A673 (cell line): ENCODE measurements around the gene TPSD1. TPM values are rescaled to one million over a fixed set of nuclear protein-coding genes. Genes with fewer than 3 reads are reported as not detected.
"Not testable (repeated sequence)": the region's sequence is repeated elsewhere in the genome, so short reads cannot be mapped to it uniquely, and the experiment has no call there.

Source experiments
- BruUV-seq: library from RNA; stranded (reverse); fragments of 400-500 nt; replicated peaks from 2 replicates; lab custom pipeline; 2021; lab: Mats Ljungman, UMichigan
- CTCF ChIA-PET: fragments of 300-600 bp; sonication (Branson Sonifier 250); formaldehyde crosslinking; loops from one replicate; lab custom pipeline; 2022; ENCODE audit warnings: antibody characterized with exemption; lab: Charles Lee
- POLR2A ChIA-PET: fragments of 300-600 bp; sonication (Branson Sonifier 250); formaldehyde crosslinking; loops from one replicate; lab custom pipeline; 2022; ENCODE audit warnings: antibody characterized with exemption; ENCODE audit not compliant: low non-redundant PET; lab: Charles Lee
- DNase-seq: peaks from one replicate; pipeline ENCODE4 v3.0.0-alpha.2; 2015; ENCODE audit warnings: low spot score
- H3K27ac ChIP-seq: fragments of 200-600 bp; sonication (generic); 2 replicates; pipeline ENCODE4 v1.5.1; 2016; ENCODE audit warnings: mixed run types, low read depth, mild to moderate bottlenecking, mixed read lengths, antibody characterized with exemption, low read length; ENCODE audit not compliant: poor library complexity, severe bottlenecking
- H3K27me3 ChIP-seq: fragments of 200-600 bp; sonication (generic); replicated peaks from 2 replicates; pipeline ENCODE4 v1.6.1; 2017; ENCODE audit warnings: mixed run types, low read depth, mild to moderate bottlenecking, mixed read lengths, antibody characterized with exemption, low read length; ENCODE audit not compliant: insufficient read depth, poor library complexity
- H3K36me3 ChIP-seq: fragments of 200-600 bp; sonication (generic); 2 replicates; pipeline ENCODE4 v1.6.1; 2016; ENCODE audit warnings: mixed run types, mild to moderate bottlenecking, mixed read lengths, antibody characterized with exemption, low read length; ENCODE audit not compliant: insufficient read depth, poor library complexity, severe bottlenecking
- H3K4me1 ChIP-seq: fragments of 200-600 bp; sonication (generic); 2 replicates; pipeline ENCODE4 v1.6.1; 2017; ENCODE audit warnings: mixed run types, mild to moderate bottlenecking, mixed read lengths, antibody characterized with exemption, low read length; ENCODE audit not compliant: insufficient read depth, poor library complexity, severe bottlenecking
- H3K4me3 ChIP-seq: fragments of 200-600 bp; sonication (generic); 2 replicates; pipeline ENCODE4 v1.5.1; 2016; ENCODE audit warnings: low read depth, mixed run types, mild to moderate bottlenecking, mixed read lengths, low read length; ENCODE audit not compliant: poor library complexity, severe bottlenecking
- H3K9me3 ChIP-seq: fragments of 200-600 bp; sonication (generic); 2 replicates; pipeline ENCODE4 v1.6.1; 2016; ENCODE audit warnings: mixed run types, low read depth, mild to moderate bottlenecking, mixed read lengths, antibody characterized with exemption, low read length; ENCODE audit not compliant: poor library complexity, severe bottlenecking
- CTCF ChIP-seq: fragments of 300-800, 200-600 bp; sonication (generic); conservative IDR thresholded peaks from 2 replicates; pipeline ENCODE4 v1.5.1; 2017; ENCODE audit warnings: low read depth, mild to moderate bottlenecking, antibody characterized with exemption, low read length, moderate library complexity, mixed read lengths
- EZH2 ChIP-seq: fragments of 200-600 bp; sonication (generic); IDR thresholded peaks from 2 replicates; pipeline ENCODE4 v1.6.1; 2017; ENCODE audit warnings: borderline replicate concordance, low read depth, mild to moderate bottlenecking, mixed read lengths, antibody characterized with exemption, low read length; ENCODE audit not compliant: poor library complexity, severe bottlenecking
- intact Hi-C: fragments of 100-400 bp; cut with micrococcal nuclease; formaldehyde crosslinking; loops from one replicate; pipeline ENCODE4 v1.10.0; 2022; ENCODE audit not compliant: unreplicated experiment
- total RNA-seq: library from RNA; stranded (reverse); gene quantifications from 2 replicates; pipeline ENCODE4 v1.2.3, GENCODE V29; 2021

TPSD1 gene
- total RNA-seq, 1 experiment from 2014 or later = 2.3 TPM

- H3K9me3 ChIP-seq, DNase-seq, H3K4me1 ChIP-seq, H3K4me3 ChIP-seq, H3K27ac ChIP-seq, CTCF ChIA-PET, H3K36me3 ChIP-seq, H3K27me3 ChIP-seq, POLR2A ChIA-PET, BruUV-seq, intact Hi-C loops: not testable (repeated sequence)
Measured at GRCh38 chr16:1230471-1231212, 25.2 kb upstream of the TPSD1 start.

- H3K9me3 ChIP-seq, intact Hi-C loops, H3K36me3 ChIP-seq, H3K4me1 ChIP-seq, DNase-seq, H3K27me3 ChIP-seq, CTCF ChIA-PET, POLR2A ChIA-PET, BruUV-seq, H3K27ac ChIP-seq, H3K4me3 ChIP-seq: not testable (repeated sequence)
Measured at GRCh38 chr16:1231301-1231700, 24.6 kb upstream of the TPSD1 start.

GRCh38 chr16:1232049-1232748 is 23.7 kb upstream of the TPSD1 start:
- intact Hi-C loops, BruUV-seq, DNase-seq, H3K27ac ChIP-seq, H3K4me1 ChIP-seq, H3K27me3 ChIP-seq, CTCF ChIA-PET, H3K9me3 ChIP-seq, POLR2A ChIA-PET, H3K36me3 ChIP-seq, H3K4me3 ChIP-seq: not testable (repeated sequence)

GRCh38 chr16:1236659-1237058 is 19.2 kb upstream of the TPSD1 start:
- H3K4me1 ChIP-seq, POLR2A ChIA-PET, H3K36me3 ChIP-seq, H3K4me3 ChIP-seq, H3K9me3 ChIP-seq, H3K27ac ChIP-seq, CTCF ChIA-PET, DNase-seq, H3K27me3 ChIP-seq, BruUV-seq, intact Hi-C loops: not testable (repeated sequence)

GRCh38 chr16:1237990-1238389 is 17.9 kb upstream of the TPSD1 start:
- CTCF ChIA-PET = no interaction called here
- no peaks in the 10 kb centered on the region for H3K36me3 ChIP-seq
- peaks cover 4% of the 10 kb centered on the region for H3K4me1 ChIP-seq
- no peaks in the 10 kb centered on the region for H3K27me3 ChIP-seq
- POLR2A ChIA-PET = no interaction called here
- H3K4me3 ChIP-seq = no peak overlapping the region
- no TSS peak for BruUV-seq
- no peak for TF ChIP-seq CTCF
- no peak for TF ChIP-seq EZH2
- no peaks in the 10 kb centered on the region for H3K9me3 ChIP-seq
- no peak for DNase-seq
- intact Hi-C loops = no loop called here
- no peak overlapping the region for H3K27ac ChIP-seq

- intact Hi-C loops, POLR2A ChIA-PET: not testable (repeated sequence)
Measured at GRCh38 chr16:1238909-1239308, 17.0 kb upstream of the TPSD1 start.

More at GRCh38 chr16:1238909-1239308, 17.0 kb upstream of the TPSD1 start:
- H3K4me3 ChIP-seq, H3K9me3 ChIP-seq, H3K36me3 ChIP-seq, H3K27me3 ChIP-seq, H3K4me1 ChIP-seq, BruUV-seq: not testable (repeated sequence)
- peak overlapping the region; percentile 45 for H3K27ac ChIP-seq
- CTCF ChIA-PET = interaction anchor here (0.6 kb wide), 1 partner anchor 280 kb away, joined by 5 read pairs; no protein-coding TSS in a partner anchor
- DNase-seq = peak; percentile 55
